Measurements from ENCODE around the gene AMDHD2.
A peak's percentile ranks its signal among the peaks of the same experiment; 100 is the strongest.
"Not testable (repeated sequence)": the region's sequence is repeated elsewhere in the genome, so short reads cannot be mapped to it uniquely, and the experiment has no call there.

AMDHD2 gene

GRCh38 chr16:2554709-2555425, 34.7 kb downstream of the AMDHD2 start:
- not testable (repeated sequence) for H3K4me3 ChIP-seq (ENCODE audit: insufficient read depth, low read depth, low read length, poor library complexity, severe bottlenecking); H3K27ac ChIP-seq (ENCODE audit: insufficient read depth, low read length, poor library complexity, severe bottlenecking); H3K27me3 ChIP-seq (replicated peaks; ENCODE audit: control insufficient read depth, insufficient read depth, low read length, poor library complexity, severe bottlenecking); DNase-seq; H3K36me3 ChIP-seq (ENCODE audit: control insufficient read depth, insufficient read depth, low read length); H3K4me1 ChIP-seq (ENCODE audit: control insufficient read depth, insufficient read depth, low read length, poor library complexity, severe bottlenecking); H3K9me3 ChIP-seq (ENCODE audit: control insufficient read depth, low read length)

- not testable (repeated sequence) for H3K27ac ChIP-seq (ENCODE audit: insufficient read depth, low read length, poor library complexity, severe bottlenecking); H3K4me1 ChIP-seq (ENCODE audit: control insufficient read depth, insufficient read depth, low read length, poor library complexity, severe bottlenecking); H3K27me3 ChIP-seq (replicated peaks; ENCODE audit: control insufficient read depth, insufficient read depth, low read length, poor library complexity, severe bottlenecking); H3K36me3 ChIP-seq (ENCODE audit: control insufficient read depth, insufficient read depth, low read length); H3K4me3 ChIP-seq (ENCODE audit: insufficient read depth, low read depth, low read length, poor library complexity, severe bottlenecking); H3K9me3 ChIP-seq (ENCODE audit: control insufficient read depth, low read length); DNase-seq
Measured at GRCh38 chr16:2557150-2557549, 37.0 kb downstream of the AMDHD2 start.

DNA sequence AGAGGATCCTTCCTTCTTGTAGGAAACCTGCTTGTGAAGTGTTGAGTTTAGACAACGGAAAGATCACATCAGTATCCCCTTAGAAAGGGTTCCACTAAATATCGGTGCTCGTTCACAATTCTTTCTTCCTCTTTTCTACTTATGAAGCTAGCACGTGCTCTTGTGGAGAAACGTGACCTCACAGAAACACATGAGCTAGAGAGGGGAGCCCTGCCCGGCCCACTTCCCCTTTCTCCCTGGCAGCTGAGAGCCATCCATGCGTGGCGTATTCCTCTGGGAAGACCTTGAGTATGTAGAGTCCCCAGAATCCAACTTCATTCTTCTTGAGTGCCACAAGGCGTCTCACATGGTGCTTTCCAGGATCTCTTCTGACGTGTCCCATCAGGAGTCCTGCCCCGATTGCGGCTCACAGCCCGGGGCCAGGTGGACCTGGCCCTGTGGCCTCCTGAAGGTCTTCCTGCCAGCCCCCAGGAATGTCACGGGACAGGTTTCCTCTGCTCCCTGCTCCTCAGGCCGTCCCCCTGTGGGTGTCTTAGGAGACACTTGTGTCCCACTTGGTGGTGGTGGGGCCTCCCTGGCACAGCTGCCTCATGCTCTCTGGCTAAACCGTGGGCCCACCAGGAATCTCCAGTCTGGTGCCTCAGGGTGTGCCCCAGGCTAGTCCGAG, 40.1 kb downstream of the AMDHD2 start:
- not testable (repeated sequence) for H3K4me1 ChIP-seq (ENCODE audit: control insufficient read depth, insufficient read depth, low read length, poor library complexity, severe bottlenecking); H3K27me3 ChIP-seq (replicated peaks; ENCODE audit: control insufficient read depth, insufficient read depth, low read length, poor library complexity, severe bottlenecking); H3K4me3 ChIP-seq (ENCODE audit: insufficient read depth, low read depth, low read length, poor library complexity, severe bottlenecking); H3K9me3 ChIP-seq (ENCODE audit: control insufficient read depth, low read length); DNase-seq; H3K27ac ChIP-seq (ENCODE audit: insufficient read depth, low read length, poor library complexity, severe bottlenecking); H3K36me3 ChIP-seq (ENCODE audit: control insufficient read depth, insufficient read depth, low read length)

DNA sequence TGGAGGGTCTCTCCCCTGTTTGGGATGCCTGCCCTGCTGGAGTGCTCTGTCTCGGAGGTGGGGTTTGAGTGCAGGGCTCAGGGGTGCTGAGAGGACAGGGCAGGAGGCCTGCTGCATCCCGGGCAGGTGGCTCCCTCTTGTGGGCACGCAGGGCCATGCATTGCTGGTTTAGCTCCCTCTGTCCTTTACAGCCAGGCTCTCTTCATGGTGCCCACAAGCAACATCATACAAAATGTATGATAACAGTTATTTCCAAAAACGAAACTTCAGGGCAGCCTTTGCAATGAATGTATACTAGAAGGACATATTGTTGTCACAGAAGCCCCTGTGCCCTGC, 40.6 kb downstream of the AMDHD2 start:
- not testable (repeated sequence) for H3K4me3 ChIP-seq (ENCODE audit: insufficient read depth, low read depth, low read length, poor library complexity, severe bottlenecking); H3K36me3 ChIP-seq (ENCODE audit: control insufficient read depth, insufficient read depth, low read length); H3K27me3 ChIP-seq (replicated peaks; ENCODE audit: control insufficient read depth, insufficient read depth, low read length, poor library complexity, severe bottlenecking); H3K27ac ChIP-seq (ENCODE audit: insufficient read depth, low read length, poor library complexity, severe bottlenecking); H3K9me3 ChIP-seq (ENCODE audit: control insufficient read depth, low read length); H3K4me1 ChIP-seq (ENCODE audit: control insufficient read depth, insufficient read depth, low read length, poor library complexity, severe bottlenecking)
- peak; percentile 23 to 39 (median 35) for DNase-seq

DNA sequence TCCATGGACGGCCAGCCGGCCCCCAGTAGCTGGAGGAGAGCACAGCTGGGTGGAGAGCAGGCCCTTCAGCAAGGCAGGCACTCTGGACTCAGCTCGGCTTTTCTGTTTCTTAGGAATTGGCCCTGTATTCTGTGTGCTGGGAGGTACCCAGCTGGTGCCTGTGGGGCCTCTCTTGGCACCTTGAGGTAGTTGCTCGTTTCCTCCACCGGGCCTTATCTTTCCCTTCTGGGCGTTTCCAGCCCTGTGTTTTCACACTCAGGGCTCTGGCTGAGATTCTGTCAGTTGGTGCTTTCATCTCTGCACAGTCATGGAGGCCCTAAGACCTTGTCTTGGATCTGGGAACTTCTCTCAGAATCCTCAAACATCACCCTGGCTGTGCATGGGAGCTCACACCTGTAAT, 47.3 kb downstream of the AMDHD2 start:
- not testable (repeated sequence) for H3K27me3 ChIP-seq (replicated peaks; ENCODE audit: control insufficient read depth, insufficient read depth, low read length, poor library complexity, severe bottlenecking); H3K36me3 ChIP-seq (ENCODE audit: control insufficient read depth, insufficient read depth, low read length); H3K9me3 ChIP-seq (ENCODE audit: control insufficient read depth, low read length); H3K4me3 ChIP-seq (ENCODE audit: insufficient read depth, low read depth, low read length, poor library complexity, severe bottlenecking); DNase-seq; H3K4me1 ChIP-seq (ENCODE audit: control insufficient read depth, insufficient read depth, low read length, poor library complexity, severe bottlenecking); H3K27ac ChIP-seq (ENCODE audit: insufficient read depth, low read length, poor library complexity, severe bottlenecking)

- not testable (repeated sequence) for H3K36me3 ChIP-seq (ENCODE audit: control insufficient read depth, insufficient read depth, low read length); H3K27me3 ChIP-seq (replicated peaks; ENCODE audit: control insufficient read depth, insufficient read depth, low read length, poor library complexity, severe bottlenecking); H3K9me3 ChIP-seq (ENCODE audit: control insufficient read depth, low read length); H3K4me1 ChIP-seq (ENCODE audit: control insufficient read depth, insufficient read depth, low read length, poor library complexity, severe bottlenecking); H3K4me3 ChIP-seq (ENCODE audit: insufficient read depth, low read depth, low read length, poor library complexity, severe bottlenecking); DNase-seq; H3K27ac ChIP-seq (ENCODE audit: insufficient read depth, low read length, poor library complexity, severe bottlenecking)
Measured at GRCh38 chr16:2568573-2568972, 48.4 kb downstream of the AMDHD2 start.

DNA sequence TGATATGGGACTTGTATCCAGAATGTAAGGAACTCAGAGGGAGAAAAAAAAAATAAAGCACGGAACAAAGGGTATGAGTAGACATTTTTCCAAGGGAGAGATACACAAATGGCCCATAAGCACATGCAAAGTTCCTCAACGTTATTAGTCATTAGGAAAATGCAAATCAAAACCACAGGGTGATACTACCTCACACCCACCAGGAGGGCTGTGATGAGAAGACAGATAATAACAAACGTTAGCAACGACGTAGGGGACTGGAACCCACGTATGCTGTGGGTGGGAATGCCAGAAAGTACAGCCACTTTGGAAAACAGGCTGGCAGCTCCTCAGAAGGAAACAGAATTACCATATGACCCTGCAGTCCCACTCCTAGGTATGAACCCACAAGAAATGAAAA, 52.5 kb downstream of the AMDHD2 start:
- not testable (repeated sequence) for H3K27me3 ChIP-seq (replicated peaks; ENCODE audit: control insufficient read depth, insufficient read depth, low read length, poor library complexity, severe bottlenecking); H3K27ac ChIP-seq (ENCODE audit: insufficient read depth, low read length, poor library complexity, severe bottlenecking); H3K4me3 ChIP-seq (ENCODE audit: insufficient read depth, low read depth, low read length, poor library complexity, severe bottlenecking); H3K36me3 ChIP-seq (ENCODE audit: control insufficient read depth, insufficient read depth, low read length); H3K9me3 ChIP-seq (ENCODE audit: control insufficient read depth, low read length); DNase-seq; H3K4me1 ChIP-seq (ENCODE audit: control insufficient read depth, insufficient read depth, low read length, poor library complexity, severe bottlenecking)

DNA sequence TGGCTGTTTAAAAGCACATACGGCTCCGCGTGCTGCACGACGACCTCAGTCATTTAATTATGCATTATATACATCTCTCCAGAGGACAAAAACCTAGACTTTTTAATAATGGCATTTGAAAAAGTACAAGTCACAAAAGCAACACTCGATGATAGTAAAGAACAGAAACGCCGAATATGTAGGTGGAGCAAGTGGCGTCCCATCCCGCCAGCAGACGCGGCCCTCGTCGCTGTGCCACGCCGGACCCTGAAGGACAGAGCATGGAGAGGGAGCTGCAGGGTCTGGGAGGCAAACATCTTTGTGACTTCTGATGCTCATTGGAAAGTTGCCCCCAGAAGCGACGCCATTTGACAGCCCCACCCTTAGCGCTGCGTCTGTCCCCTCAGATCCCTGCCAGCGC, 55.7 kb downstream of the AMDHD2 start:
- H3K27ac ChIP-seq (ENCODE audit: insufficient read depth, low read length, poor library complexity, severe bottlenecking); DNase-seq; H3K4me1 ChIP-seq (ENCODE audit: control insufficient read depth, insufficient read depth, low read length, poor library complexity, severe bottlenecking); H3K4me3 ChIP-seq (ENCODE audit: insufficient read depth, low read depth, low read length, poor library complexity, severe bottlenecking); H3K27me3 ChIP-seq (replicated peaks; ENCODE audit: control insufficient read depth, insufficient read depth, low read length, poor library complexity, severe bottlenecking); H3K36me3 ChIP-seq (ENCODE audit: control insufficient read depth, insufficient read depth, low read length); H3K9me3 ChIP-seq (ENCODE audit: control insufficient read depth, low read length): not testable (repeated sequence)

DNA sequence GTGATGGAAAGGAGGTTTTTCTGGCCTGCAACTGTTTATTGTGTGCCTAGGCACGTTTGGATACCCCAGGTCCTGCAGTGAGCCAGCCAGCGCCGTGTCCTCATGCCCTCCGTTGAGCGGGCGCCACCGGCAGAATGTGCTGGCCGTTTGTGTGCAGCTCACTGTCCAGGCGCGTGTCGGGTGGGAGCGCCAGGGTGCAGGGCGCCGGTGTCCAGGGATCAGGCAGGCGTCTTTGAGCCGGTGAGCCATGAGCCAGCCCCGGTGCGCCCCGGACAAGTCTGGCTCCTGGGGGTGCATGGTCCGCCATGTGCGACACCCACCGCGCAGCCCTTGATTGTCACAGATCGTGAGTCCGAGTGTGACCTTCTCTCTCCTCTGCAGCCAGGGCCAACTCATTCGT, 56.9 kb downstream of the AMDHD2 start:
- not testable (repeated sequence) for H3K4me1 ChIP-seq (ENCODE audit: control insufficient read depth, insufficient read depth, low read length, poor library complexity, severe bottlenecking); DNase-seq; H3K27ac ChIP-seq (ENCODE audit: insufficient read depth, low read length, poor library complexity, severe bottlenecking); H3K4me3 ChIP-seq (ENCODE audit: insufficient read depth, low read depth, low read length, poor library complexity, severe bottlenecking); H3K27me3 ChIP-seq (replicated peaks; ENCODE audit: control insufficient read depth, insufficient read depth, low read length, poor library complexity, severe bottlenecking); H3K36me3 ChIP-seq (ENCODE audit: control insufficient read depth, insufficient read depth, low read length); H3K9me3 ChIP-seq (ENCODE audit: control insufficient read depth, low read length)

GRCh38 chr16:2578905-2579304, 58.7 kb downstream of the AMDHD2 start:
- not testable (repeated sequence) for H3K27me3 ChIP-seq (replicated peaks; ENCODE audit: control insufficient read depth, insufficient read depth, low read length, poor library complexity, severe bottlenecking); H3K4me1 ChIP-seq (ENCODE audit: control insufficient read depth, insufficient read depth, low read length, poor library complexity, severe bottlenecking); DNase-seq; H3K4me3 ChIP-seq (ENCODE audit: insufficient read depth, low read depth, low read length, poor library complexity, severe bottlenecking); H3K36me3 ChIP-seq (ENCODE audit: control insufficient read depth, insufficient read depth, low read length); H3K9me3 ChIP-seq (ENCODE audit: control insufficient read depth, low read length); H3K27ac ChIP-seq (ENCODE audit: insufficient read depth, low read length, poor library complexity, severe bottlenecking)
